UCSD-AML1 (cell line): ENCODE measurements around the gene GAREM1.
"Not testable (repeated sequence)": the region's sequence is repeated elsewhere in the genome, so short reads cannot be mapped to it uniquely, and the experiment has no call there.

Source experiments
- DNase-seq: peaks from one replicate; lab custom pipeline; 2025; ENCODE audit not compliant: unreplicated experiment; lab: John Stamatoyannopoulos, UW

The GAREM1 gene

GRCh38 chr18:32372381-32373061 lies 98.2 kb downstream of the GAREM1 start:
- DNase-seq = no peak

GRCh38 chr18:32372047-32372380 lies 98.7 kb downstream of the GAREM1 start:
- no peak for DNase-seq

- DNase-seq = no peak
These were observed 99.3 kb downstream of the GAREM1 start for GRCh38 chr18:32371384-32371783.

- no peak for DNase-seq
These were observed 101.7 kb downstream of the GAREM1 start for GRCh38 chr18:32368991-32369390.

DNA sequence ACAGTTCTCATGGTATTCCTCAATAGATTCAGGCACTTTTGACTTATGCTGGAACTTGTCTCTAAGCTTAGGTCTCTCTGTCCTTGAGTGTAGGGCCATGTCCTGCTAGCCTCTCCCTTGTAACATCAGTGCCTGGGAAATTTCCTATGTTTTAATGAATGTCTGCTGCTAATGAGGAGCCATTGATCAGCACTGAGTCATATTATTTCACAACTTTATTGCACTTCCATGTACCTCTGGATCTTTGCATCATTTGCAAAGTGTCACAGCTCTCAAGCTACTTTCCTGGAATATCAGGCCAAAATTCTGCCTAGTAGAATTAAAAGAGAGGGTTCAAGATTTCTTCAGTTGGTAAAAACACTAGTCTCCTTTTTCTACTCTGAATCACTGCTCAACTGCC lies 102.5 kb downstream of the GAREM1 start:
- no peak for DNase-seq

GRCh38 chr18:32366586-32367538 lies 103.8 kb downstream of the GAREM1 start:
- no peak for DNase-seq

DNA sequence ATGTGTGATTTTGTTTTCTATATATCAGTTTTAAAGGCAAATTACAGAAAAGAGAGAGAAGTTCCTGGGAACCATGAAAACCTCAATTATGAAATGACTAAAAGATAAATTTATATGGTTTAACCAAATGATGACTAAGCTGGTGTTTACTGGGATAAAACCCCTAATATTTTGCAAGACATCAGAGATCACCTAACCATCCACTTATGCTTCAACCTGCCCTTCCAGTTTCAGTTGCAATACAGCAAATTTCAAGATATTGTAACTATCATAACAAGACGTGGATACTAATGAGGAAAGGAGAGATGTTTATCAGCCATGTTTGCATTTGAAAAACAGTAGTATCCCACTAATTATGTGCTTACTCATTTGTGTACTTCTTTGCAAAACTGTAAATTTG lies 108.2 kb downstream of the GAREM1 start:
- DNase-seq = no peak

DNA sequence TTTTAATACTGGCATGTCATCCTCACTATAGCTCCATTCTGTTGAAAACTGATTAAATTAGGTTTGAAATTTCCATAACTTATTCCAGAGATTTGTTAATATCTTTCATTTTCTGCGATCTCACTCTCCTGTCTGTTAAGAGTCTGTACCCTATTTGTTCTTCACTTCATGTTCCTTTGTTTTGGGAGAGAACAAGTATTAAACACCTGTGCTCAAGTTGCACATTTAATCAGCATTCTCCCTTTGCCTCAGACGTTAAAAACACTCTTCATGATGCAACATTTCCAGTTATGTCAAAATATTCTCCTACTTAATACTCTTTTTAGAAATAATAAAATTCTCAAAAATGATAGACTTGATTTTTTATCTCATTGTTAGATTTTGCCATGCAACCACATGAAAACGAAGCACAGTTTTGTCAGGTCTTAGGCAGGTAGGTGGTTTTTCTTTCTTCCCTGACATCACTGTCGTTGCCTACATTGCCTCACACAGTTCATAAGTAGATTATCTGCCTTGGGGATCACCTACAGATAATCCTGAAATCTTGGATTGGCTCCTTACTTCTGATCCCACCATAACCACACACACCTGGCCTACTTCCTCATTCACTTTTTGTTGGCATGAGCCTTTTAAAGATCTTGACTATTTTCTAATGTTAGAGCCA lies 109.9 kb downstream of the GAREM1 start:
- DNase-seq = no peak

GRCh38 chr18:32358529-32358928 lies 112.2 kb downstream of the GAREM1 start:
- no peak for DNase-seq

DNA sequence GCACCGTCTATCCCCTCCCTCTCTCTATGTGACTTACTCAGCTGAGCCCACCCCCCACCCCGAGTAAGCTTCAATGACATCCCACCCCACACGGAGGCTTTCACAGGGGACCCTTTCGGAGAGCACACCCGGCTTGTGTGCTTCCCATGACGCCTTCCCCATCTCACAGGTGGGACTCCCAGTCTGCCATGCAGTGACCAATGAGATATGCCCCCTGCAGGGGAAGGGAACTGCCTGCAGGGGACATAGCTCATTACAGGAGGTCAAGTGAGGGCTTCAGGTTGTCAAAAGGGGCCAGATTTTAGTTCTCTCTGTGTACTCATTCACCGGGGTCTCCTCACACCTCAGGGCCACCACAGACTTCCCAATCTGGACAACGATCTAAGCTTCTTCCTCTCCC lies 112.6 kb downstream of the GAREM1 start:
- DNase-seq = no peak

DNA sequence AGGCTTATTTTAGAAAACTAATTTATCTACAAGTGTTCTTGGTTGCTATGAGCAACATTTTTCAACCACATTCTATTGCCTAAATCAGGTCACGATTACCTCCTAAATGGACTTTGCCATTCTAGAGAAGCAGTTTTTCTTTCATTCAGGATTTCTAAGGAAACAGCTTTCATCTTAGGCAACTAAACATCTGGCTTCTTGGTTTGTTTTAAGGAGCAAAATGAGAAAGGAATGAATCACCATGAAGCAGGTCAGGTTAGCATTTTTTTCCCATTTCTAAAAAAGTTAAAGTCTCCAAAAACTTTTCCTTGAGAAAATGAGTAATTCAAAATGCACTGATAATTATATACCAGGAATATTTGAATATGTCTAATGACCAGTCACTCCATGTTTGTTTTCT lies 114.8 kb downstream of the GAREM1 start:
- no peak for DNase-seq

- no peak for DNase-seq
These were observed 116.2 kb downstream of the GAREM1 start for GRCh38 chr18:32354518-32354917.

- no peak for DNase-seq
These were observed 117.4 kb downstream of the GAREM1 start for GRCh38 chr18:32353257-32353656.

DNA sequence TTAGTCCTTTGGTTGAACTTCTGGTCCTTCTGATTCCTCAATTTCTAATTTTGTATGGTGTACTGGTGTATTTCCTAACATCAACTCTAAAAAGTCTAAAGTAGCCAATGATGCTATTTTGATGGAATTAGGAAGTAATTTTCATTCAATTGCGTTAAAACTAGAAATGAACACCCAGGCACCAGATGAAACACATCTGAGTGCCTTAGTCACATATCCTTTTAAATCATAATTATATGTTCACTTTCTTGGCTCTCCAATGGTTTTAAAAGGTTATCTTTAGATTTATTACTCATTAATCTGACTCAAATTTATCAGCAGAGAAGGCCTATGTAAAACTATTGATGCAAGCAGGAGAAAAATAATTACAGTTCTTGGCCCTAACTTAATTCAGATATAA lies 119.7 kb downstream of the GAREM1 start:
- DNase-seq = no peak

GRCh38 chr18:32349728-32350395 lies 120.8 kb downstream of the GAREM1 start:
- DNase-seq = no peak

GRCh38 chr18:32346671-32347070 lies 124.0 kb downstream of the GAREM1 start:
- DNase-seq = no peak

- DNase-seq = no peak
These were observed 127.0 kb downstream of the GAREM1 start for GRCh38 chr18:32343634-32344033.

DNA sequence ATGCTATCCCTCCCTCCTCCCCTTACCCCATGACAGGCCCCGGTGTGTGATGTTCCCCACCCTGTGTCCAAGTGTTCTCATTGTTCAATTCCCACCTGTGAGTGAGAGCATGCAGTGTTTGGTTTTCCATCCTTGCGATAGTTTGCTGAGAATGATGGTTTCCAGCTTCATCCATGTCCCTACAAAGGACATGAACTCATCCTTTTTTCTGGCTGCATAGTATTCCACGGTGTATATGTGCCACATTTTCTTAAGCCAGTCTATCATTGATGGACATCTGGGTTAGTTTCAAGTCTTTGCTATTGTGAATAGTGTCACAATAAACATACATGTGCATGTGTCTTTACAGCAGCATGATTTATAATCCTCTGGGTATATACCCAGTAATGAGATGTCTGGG lies 129.6 kb downstream of the GAREM1 start:
- DNase-seq = not testable (repeated sequence)

GRCh38 chr18:32339045-32339444 lies 131.6 kb downstream of the GAREM1 start:
- no peak for DNase-seq

DNA sequence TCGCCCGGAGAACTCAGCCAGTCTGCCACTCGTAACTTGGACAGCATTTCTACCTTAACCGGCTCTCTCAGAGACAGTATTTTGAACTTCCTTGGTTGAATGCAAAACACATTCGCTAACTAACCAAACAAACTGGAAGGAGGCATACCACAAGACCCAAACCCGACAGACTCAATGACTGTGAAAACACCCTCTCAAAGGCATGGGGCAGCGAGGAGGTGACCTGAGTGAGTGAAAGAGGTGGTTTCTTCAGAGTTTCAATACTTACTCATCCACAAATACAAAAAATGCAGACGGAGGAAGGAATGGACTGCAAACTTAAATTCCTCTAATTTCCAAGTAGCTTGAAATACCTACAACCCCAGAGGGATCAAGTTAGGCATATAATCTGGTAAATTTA lies 132.9 kb downstream of the GAREM1 start:
- no peak for DNase-seq

GRCh38 chr18:32337347-32337746 lies 133.3 kb downstream of the GAREM1 start:
- DNase-seq = no peak
